Lower leg skin (tissue), 3 donors: ENCODE measurements around the gene OR7D4.

Source experiments
- POLR2A ChIP-seq, 2 donors: fragments of 450-650 bp; IDR thresholded peaks; one replicate each; pipeline ENCODE4 v1.6.1; 2016 to 2017; ENCODE audit warnings: antibody characterized with exemption in 2 of 2, mild to moderate bottlenecking in 1 of 2, moderate library complexity in 1 of 2
- TF ChIP-seq, protein P1 (sequence below), 3 donors: fragments of 450-650 bp; IDR thresholded peaks; one replicate each; pipeline ENCODE4 v1.5.1; 2016; ENCODE audit warnings: antibody characterized with exemption in 3 of 3, mild to moderate bottlenecking in 3 of 3, moderate library complexity in 2 of 3

DNA sequence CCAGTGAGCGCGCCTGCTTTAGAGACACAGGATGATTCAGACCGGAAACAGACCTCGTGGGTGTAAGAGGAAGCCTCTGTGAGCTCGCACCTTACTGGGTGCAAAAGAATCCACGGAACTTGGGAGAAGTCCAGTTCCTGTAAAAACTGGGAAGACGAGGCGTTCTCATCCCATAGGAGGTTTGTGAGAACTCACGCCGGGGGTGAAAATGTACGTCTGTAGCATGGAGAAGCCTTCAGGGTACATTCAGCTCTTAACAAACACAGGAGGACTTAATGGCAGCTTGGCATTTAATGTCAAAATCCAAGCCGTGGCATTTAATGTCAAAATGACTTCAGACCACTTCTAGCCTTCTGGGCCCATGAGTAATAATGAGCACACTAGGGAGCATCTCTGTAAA is 58.0 kb downstream of the OR7D4 start:
- TF ChIP-seq, protein P1, sequence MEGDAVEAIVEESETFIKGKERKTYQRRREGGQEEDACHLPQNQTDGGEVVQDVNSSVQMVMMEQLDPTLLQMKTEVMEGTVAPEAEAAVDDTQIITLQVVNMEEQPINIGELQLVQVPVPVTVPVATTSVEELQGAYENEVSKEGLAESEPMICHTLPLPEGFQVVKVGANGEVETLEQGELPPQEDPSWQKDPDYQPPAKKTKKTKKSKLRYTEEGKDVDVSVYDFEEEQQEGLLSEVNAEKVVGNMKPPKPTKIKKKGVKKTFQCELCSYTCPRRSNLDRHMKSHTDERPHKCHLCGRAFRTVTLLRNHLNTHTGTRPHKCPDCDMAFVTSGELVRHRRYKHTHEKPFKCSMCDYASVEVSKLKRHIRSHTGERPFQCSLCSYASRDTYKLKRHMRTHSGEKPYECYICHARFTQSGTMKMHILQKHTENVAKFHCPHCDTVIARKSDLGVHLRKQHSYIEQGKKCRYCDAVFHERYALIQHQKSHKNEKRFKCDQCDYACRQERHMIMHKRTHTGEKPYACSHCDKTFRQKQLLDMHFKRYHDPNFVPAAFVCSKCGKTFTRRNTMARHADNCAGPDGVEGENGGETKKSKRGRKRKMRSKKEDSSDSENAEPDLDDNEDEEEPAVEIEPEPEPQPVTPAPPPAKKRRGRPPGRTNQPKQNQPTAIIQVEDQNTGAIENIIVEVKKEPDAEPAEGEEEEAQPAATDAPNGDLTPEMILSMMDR (IDR thresholded peaks at IDR 0.05), result no peak
- no peak for TF ChIP-seq POLR2A (IDR thresholded peaks at IDR 0.05)
